ENCODE measurements around the gene ATG4B.
"Not testable (repeated sequence)": the region's sequence is repeated elsewhere in the genome, so short reads cannot be mapped to it uniquely, and the experiment has no call there.

ATG4B gene

GRCh38 chr2:241640165-241640795 is 2.8 kb downstream of the ATG4B start:
- DNase-seq = no peak

DNA sequence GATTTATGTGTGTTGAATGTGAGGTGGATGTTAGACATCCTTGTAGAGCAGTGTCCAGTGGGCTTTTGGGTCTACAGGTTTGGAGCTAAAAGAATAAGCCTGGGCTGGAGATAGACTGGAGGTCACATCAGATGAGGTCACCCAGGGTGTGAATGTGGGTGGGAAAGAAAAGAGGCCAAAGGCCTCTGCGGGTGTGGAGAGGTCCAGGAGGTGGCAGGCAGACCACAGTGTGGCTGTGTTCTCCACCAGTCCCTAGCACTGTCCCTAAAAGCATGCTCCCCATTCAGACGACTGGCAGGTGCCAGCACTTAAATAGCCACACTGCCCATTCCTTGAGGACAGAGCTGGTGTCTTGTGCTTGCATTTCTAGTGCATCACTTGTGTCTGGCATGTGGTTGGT is 4.1 kb downstream of the ATG4B start:
- DNase-seq = no peak

DNA sequence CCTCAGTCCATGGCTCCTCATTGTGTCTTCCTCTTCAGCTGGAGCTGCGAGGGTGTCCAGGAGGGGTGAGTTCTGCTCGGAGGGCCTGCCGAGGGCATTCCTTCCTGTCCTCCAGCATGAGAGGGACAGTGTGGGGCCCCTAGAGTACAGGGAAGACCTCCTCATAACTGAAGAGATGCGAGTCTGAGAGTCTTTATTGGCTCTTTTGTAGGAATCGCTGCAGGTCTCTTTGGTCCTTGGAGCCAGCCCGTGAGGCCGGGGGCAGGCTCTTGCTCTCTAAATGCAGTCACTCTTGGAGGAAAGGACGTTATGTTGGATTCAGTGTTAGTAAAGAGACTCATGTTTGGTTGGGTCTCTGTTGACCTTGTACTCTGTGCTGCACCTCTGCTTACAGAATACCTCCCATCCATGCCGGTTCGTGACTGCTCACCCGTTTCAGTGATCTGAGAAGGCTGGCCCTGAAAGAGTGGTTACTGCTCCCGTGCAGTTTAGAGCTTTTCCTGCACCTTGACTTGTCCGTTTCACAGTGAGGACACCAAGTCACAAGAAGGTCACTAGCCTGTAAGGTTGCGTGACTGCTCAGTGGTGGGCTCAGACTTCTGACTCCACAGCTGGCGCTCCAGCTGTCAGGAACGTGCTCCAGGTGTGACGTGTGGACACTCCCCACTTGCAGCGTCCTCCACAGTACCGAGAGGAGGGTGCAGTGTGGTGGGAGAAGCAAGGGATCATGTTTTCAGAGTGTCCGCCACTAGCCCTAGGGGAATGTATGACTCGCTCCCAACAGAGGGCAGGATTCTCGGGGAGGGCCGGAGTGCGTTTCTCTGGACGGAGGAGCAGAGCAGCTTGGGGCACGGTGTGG is 7.8 kb downstream of the ATG4B start:
- DNase-seq = no peak

DNA sequence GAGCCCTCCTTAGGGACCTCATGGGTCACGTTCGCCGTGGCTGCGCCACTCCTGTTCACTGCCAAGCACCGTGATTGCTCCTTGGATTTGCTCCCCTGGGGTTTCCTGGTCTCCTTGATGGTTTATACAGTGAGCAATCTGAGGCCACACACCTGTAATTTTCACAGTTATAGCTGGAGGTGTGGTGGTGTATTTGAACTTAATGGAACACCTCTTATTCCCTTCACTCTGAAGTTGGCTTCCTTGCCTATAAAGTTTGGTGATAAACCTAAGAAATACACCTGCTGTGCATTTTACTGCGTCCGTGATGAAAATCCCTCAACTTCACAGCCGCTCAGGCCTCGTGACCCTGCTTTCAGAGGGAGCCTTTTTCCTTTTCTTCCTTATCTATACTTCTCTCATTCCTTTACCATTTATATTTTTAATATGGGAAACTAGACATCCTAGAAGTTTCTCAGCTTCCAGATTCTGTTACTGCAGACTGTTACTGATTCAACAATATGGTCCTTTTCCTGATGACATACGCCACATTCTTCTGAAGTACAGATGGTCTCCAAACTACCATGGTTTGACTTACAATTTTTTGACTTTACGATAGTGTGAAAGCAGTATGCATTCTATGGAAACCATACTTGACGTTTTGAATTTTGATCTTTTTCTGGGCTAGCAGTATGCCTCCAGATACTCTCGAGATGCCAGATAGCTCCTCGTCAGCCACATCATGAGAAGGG is 8.6 kb downstream of the ATG4B start:
- no peak for DNase-seq

- no peak for DNase-seq
Measured at GRCh38 chr2:241648453-241648852, 11.0 kb downstream of the ATG4B start.

GRCh38 chr2:241649404-241649803 is 11.9 kb downstream of the ATG4B start:
- DNase-seq = no peak

- no peak for DNase-seq
Measured at GRCh38 chr2:241649927-241650326, 12.4 kb downstream of the ATG4B start.

- DNase-seq = no peak
Measured at GRCh38 chr2:241652142-241652541, 14.6 kb downstream of the ATG4B start.

- DNase-seq = no peak
Measured at GRCh38 chr2:241652722-241653121, 15.2 kb downstream of the ATG4B start.

GRCh38 chr2:241653210-241653750 is 15.8 kb downstream of the ATG4B start:
- DNase-seq = no peak

- no peak for DNase-seq
Measured at GRCh38 chr2:241654551-241654950, 17.1 kb downstream of the ATG4B start.

DNA sequence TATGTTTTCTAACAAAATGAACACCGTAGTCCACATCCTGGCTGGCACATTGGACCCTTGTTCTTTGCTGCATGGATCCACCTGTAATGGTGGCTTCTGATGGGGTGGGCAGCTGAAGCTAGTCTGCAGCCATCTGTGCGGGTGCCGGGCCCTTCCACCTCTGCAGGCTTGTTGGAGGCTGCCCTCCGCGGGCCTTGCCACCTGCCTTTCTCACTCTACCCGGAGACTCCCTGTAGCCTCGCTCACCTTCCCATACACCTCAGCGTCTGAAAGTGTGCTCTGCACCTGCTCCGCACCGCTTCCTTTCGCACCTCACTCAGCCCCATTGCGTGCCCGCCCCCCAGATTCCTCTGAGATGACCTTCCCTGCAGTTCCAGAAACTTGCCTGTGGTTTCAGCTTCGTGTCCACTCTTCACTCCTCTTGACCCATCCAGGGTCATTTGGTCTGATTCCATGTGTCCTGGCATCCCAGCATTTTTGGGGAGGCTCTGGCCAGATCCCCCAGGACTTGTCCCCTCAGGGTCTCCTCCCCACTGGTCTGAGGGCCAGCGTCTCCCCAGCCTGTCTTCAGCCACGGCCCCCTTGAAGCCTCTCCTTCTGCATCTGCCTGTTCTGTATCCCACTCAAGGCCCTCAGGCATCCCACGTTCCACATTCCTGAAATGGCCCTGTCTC is 18.2 kb downstream of the ATG4B start:
- no peak for DNase-seq

DNA sequence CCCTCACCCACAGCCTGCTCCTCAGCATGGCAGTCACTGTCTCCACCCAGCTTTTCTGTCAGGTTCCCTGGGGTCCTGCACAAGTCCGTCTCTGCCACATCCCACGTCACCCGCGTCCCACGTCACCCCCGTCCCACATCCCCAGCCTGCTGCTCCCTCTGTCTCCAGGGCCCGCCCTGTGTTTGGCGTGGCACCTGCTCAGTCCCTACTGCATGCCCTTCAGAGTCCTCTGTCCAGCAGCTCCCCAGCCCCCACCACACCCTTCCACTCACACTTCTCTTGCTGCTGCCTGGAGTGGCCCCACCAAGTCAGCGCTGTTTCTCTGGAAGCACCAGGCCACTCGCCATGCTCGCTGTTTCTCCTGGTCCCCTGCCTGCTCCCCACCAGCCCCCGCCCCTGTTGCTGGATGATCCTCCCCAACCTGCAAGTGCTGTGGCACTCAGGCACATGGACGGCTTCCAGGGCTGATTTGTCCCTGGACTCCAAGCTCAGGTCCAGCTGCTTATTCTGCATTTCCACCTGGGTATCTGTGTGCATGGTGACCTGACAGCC is 18.8 kb downstream of the ATG4B start:
- no peak for DNase-seq

DNA sequence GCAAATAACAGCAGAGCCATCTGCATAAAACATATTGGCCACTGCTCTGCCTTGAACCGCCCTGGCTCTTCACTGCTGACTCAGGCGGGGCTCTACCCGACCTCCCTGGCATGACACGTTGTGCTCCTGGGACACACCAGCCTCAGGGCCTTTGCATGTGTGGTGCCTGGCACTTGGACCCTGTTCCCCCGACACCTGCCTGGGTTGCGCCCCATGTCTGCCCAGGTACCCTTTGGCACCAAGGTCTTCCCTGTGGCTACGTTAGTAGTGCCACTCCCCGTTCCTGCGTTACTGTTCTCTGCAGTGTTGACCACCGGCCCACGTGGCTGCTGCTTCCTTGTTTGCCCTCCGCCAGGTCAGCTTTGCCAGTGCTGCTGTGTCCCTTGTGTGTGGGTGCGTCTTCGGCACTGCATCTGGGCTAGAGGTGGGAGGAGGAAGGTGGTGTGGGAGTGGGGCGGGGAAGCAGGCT is 20.3 kb downstream of the ATG4B start:
- DNase-seq = no peak

DNA sequence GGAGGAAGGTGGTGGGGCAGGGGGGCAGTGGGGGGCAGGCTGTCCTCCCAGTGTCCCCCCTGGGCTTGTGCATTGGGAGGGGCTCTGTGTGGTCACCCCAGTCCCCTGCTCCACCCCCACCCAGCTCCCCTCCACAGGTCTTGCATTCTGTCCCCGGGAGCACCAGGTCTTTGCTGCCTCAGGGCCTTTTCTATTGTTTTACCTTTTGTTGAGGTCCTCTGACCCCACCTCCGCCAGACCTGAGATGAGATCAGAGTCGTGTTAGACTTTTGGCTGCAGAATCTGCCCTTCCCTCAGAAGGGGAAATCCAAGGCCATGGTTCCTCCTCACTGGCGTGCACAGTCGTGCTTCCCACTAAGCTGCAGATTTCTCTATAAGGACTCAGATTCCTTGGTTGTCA is 20.8 kb downstream of the ATG4B start:
- DNase-seq = no peak

- no peak for DNase-seq
Measured at GRCh38 chr2:241659150-241659739, 21.8 kb downstream of the ATG4B start.

- no peak for DNase-seq
Measured at GRCh38 chr2:241660593-241661213, 23.2 kb downstream of the ATG4B start.

GRCh38 chr2:241662731-241663130 is 25.2 kb downstream of the ATG4B start:
- DNase-seq = not testable (repeated sequence)

- no peak for DNase-seq
Measured at GRCh38 chr2:241665731-241666440, 28.4 kb downstream of the ATG4B start.

DNA sequence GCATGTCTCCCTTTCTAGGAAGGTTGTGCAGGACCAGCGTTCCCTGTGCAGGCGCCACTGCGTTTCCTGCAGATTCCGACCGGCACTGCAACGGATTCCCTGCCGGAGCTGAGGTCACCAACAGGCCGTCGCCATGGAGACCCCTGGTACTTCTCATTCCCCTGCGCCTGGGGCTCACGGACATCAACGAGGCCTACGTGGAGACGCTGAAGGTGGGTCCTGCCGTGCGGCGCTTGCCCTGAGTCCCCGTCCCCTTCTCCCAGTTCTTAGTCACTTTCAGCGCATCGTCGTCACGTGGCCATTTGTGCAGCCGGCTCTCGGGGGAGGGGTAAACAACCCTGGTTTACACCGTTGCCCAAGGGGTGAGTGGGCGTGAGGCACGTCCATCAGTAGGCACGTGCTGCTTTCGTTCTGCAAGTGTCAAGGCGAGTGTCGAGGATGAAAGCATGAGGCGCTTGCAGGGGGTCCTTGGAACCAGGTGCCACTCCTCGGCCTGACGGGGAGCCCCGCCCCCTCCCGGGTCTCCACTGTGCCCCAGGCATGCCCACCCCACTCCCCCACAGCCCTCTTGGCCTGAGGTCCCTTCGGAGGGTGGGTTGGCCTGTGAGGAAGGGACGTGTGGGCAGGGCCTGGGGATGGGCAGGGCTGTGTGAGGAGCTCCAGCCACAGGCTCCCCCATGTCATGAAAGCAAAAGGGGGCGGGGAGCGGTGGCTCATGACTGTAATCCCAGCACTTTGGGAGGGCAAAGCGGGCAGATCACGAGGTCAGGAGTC is 29.3 kb downstream of the ATG4B start:
- no peak for DNase-seq

Data from NCI-H187 (cell line).